Naive thymus-derived CD4-positive, alpha-beta T cell (primary cell): ENCODE data around the gene AEN. TPM values are rescaled to one million over a fixed set of nuclear protein-coding genes. Genes with fewer than 3 reads are reported as not detected.

ENCODE experiments used
- ATAC-seq: fragments of 150-1000 bp; cut with Tn5 transposase; 2 replicates; pipeline ENCODE4 v1.10.0; 2021; ENCODE audit warnings: mild to moderate bottlenecking, moderate library complexity
- CTCF ChIA-PET: fragments of 350-600 bp; sonication (Branson Sonifier 250); formaldehyde crosslinking; loops from one replicate; lab custom pipeline; 2021; ENCODE audit warnings: antibody characterized with exemption; lab: Charles Lee
- POLR2A ChIA-PET: fragments of 350-600 bp; sonication (Branson Sonifier 250); formaldehyde crosslinking; loops from one replicate; lab custom pipeline; 2021; ENCODE audit warnings: antibody characterized with exemption, inconsistent platforms; lab: Charles Lee
- DNase-seq, 9 donors: peaks; one replicate each; pipeline versions ENCODE4 v3.0.0 to v3.0.0-alpha.2; 2020 to 2022; ENCODE audit warnings: mixed read lengths in 1 of 9
- H3K27ac ChIP-seq: one replicate; pipeline ENCODE4 v1.7.0; 2013; ENCODE audit warnings: mild to moderate bottlenecking, low read depth, low read length, moderate library complexity
- H3K27me3 ChIP-seq, 2 donors: one replicate each; pipeline ENCODE4 v1.7.0; 2013; ENCODE audit warnings: low read length in 2 of 2, mild to moderate bottlenecking in 2 of 2, moderate library complexity in 2 of 2; ENCODE audit not compliant: control insufficient read depth in 2 of 2, insufficient read depth in 2 of 2
- H3K36me3 ChIP-seq, 3 experiments: 1 replicate in 2 of 3; 2 replicates in 1 of 3; pipeline ENCODE4 v1.7.0; 2013; ENCODE audit warnings: low read length in 3 of 3, mild to moderate bottlenecking in 3 of 3, moderate library complexity in 1 of 3; ENCODE audit not compliant: insufficient read depth in 3 of 3, control insufficient read depth in 2 of 3
- H3K4me1 ChIP-seq, 2 donors: one replicate each; pipeline ENCODE4 v1.7.0; 2013; ENCODE audit warnings: low read length in 2 of 2, mild to moderate bottlenecking in 2 of 2, moderate library complexity in 1 of 2; ENCODE audit not compliant: control insufficient read depth in 2 of 2, insufficient read depth in 2 of 2
- H3K4me3 ChIP-seq: 2 replicates; pipeline ENCODE4 v1.7.0; 2013; ENCODE audit warnings: mild to moderate bottlenecking, low read length
- H3K9me3 ChIP-seq, 3 experiments: 1 replicate in 2 of 3; 2 replicates in 1 of 3; pipeline ENCODE4 v1.7.0; 2013; ENCODE audit warnings: low read length in 3 of 3; ENCODE audit not compliant: control insufficient read depth in 2 of 3
- H3K27ac Mint-ChIP-seq, 9 donors: one replicate each; pipeline ENCODE4 v1.8.0; 2020 to 2022; ENCODE audit warnings: mixed read lengths in 9 of 9, mild to moderate bottlenecking in 8 of 9, moderate library complexity in 5 of 9, inconsistent platforms in 2 of 9
- H3K27me3 Mint-ChIP-seq, 5 donors: one replicate each; pipeline ENCODE4 v1.8.0; 2021 to 2022; ENCODE audit warnings: mixed read lengths in 5 of 5, mild to moderate bottlenecking in 1 of 5
- H3K36me3 Mint-ChIP-seq, 5 donors: one replicate each; pipeline ENCODE4 v1.8.0; 2020 to 2022; ENCODE audit warnings: mixed read lengths in 5 of 5, mild to moderate bottlenecking in 3 of 5, inconsistent platforms in 1 of 5
- H3K4me1 Mint-ChIP-seq, 7 donors: one replicate each; pipeline ENCODE4 v1.8.0; 2020 to 2022; ENCODE audit warnings: mixed read lengths in 7 of 7, mild to moderate bottlenecking in 3 of 7, inconsistent platforms in 1 of 7
- H3K4me3 Mint-ChIP-seq, 10 donors: one replicate each; pipeline ENCODE4 v1.8.0; 2020 to 2022; ENCODE audit warnings: mild to moderate bottlenecking in 10 of 10, mixed read lengths in 10 of 10, moderate library complexity in 6 of 10, inconsistent platforms in 2 of 10
- H3K9me3 Mint-ChIP-seq, 11 donors: one replicate each; pipeline ENCODE4 v1.8.0; 2020 to 2022; ENCODE audit warnings: mixed read lengths in 11 of 11, mild to moderate bottlenecking in 4 of 11, inconsistent platforms in 1 of 11, moderate library complexity in 1 of 11
- intact Hi-C, 2 donors: fragments of 100-400 bp; cut with micrococcal nuclease; formaldehyde crosslinking; loops; one replicate each; pipeline ENCODE4 v1.15.1; 2023
- microRNA-seq: library from miRNA; unstranded; fragments of <30 nt; microRNA quantifications from one replicate; pipeline ENCODE4 v1.2.0, GENCODE V29; 2022; ENCODE audit warnings: borderline microRNAs expressed
- polyA plus RNA-seq, 2 donors: library from polyadenylated mRNA; unstranded; fragments of 300-500 nt; fragmentation: Illumina TruSeq; gene quantifications; one replicate each; pipeline ENCODE4 v1.2.3, GENCODE V29; 2021
- total RNA-seq, 6 experiments: library from RNA in 5 of 6; stranded (reverse) in 5 of 6; gene quantifications; 1 replicate in 5 of 6; 2 replicates in 1 of 6; pipeline ENCODE4 v1.2.3 and lab custom pipeline; 2021 to 2026

AEN gene
- total and polyA plus RNA-seq, 7 experiments from 2014 or later: 20.2 to 52.1 (median 31.7) TPM

DNA sequence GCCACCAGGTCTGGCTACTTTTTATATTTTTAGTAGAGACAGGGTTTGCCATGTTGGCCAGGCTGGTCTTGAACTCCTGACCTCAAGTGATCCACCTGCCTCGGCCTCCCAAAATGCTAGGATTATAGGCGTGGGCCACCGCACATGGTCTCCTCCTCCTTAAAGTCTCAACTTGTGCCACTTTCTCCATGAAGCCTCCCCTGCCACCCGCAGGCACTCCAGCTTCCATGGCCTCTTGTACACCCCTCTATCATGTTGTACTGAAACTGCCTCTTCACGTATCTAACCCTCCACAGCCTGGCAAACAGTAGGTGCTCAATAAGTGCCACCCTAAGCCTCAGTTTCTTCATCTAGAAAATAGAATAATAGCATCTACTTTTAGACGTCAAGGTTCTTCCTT lies 57.6 kb downstream of the AEN start:
- Histone ChIP-seq H3K4me3 (no peak overlapping the region), H3K9me3 (no peaks in the 10 kb centered on the region), H3K27me3 (no peaks in the 10 kb centered on the region), H3K27ac (no peak overlapping the region), H3K4me1 (no peaks in the 10 kb centered on the region), H3K36me3 (no peaks in the 10 kb centered on the region)
- Mint-ChIP-seq H3K27me3 (peaks cover 0 to 22% (median 12%) of the 10 kb centered on the region in 5 donors), H3K36me3 (peaks cover 0 to 12% (median 3%) of the 10 kb centered on the region in 5 donors), H3K4me3 (no peak overlapping the region), H3K4me1 (no peaks in the 10 kb centered on the region), H3K9me3 (peaks cover 0 to 4% (median 0%) of the 10 kb centered on the region in 11 donors), H3K27ac (no peak overlapping the region)
- DNase-seq (no peak), ATAC-seq (no peak)
- POLR2A ChIA-PET: no interaction called here
- intact Hi-C loops: no loop called here
- CTCF ChIA-PET: no interaction called here

DNA sequence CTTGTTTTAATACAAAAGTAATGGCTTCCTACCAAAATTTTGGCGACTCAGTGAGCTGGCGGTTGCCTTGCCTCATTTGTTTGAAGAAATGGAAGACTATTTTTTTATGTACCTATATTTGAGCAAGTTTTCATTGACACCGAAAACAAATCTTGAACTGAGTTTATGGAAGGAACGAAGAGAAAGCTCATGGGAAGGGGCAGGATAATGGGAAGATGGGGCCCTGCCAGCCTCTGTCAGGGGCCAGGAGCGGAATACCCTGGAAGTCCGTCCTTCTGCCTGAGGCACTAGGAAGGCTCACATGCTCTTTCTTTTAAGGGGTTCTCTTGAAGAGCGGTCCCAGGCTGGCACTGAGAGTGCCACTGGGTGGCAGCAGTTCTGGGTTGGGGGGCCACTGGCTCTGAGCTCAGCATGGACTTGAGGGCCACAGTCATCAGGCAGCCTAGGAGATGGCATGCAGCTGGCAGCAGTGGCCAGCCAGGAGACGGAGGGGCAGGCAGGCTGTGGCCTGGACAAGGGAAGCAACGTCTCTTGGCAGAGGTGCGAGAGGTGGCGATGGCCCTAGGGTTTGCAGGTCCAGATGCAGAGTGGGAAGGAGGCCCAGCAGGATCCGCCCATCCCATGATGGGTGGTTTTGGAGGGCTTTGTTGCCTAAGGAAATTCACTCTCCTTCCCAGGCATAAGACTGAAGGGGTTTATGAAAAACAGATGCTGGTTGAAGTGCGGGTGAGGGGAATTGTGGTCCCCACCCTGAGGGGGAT lies 59.3 kb downstream of the AEN start:
- Histone ChIP-seq H3K36me3 (no peaks in the 10 kb centered on the region), H3K27me3 (no peaks in the 10 kb centered on the region), H3K4me3 (no peak overlapping the region), H3K27ac (no peak overlapping the region), H3K4me1 (no peaks in the 10 kb centered on the region), H3K9me3 (no peaks in the 10 kb centered on the region)
- intact Hi-C loops: no loop called here
- Mint-ChIP-seq H3K27ac (no peak overlapping the region), H3K27me3 (peaks cover 0 to 10% (median 5%) of the 10 kb centered on the region in 5 donors), H3K36me3 (peaks cover 0 to 9% (median 0%) of the 10 kb centered on the region in 5 donors), H3K4me3 (no peak overlapping the region), H3K9me3 (peaks cover 0 to 4% (median 0%) of the 10 kb centered on the region in 11 donors), H3K4me1 (no peaks in the 10 kb centered on the region)
- CTCF ChIA-PET: no interaction called here
- POLR2A ChIA-PET: no interaction called here
- no peak for DNase-seq
- ATAC-seq: no peak

- no peak for DNase-seq
- H3K9me3 Mint-ChIP-seq: peaks cover 0 to 1% (median 0%) of the 10 kb centered on the region in 11 donors
- no peaks in the 10 kb centered on the region for H3K4me1 ChIP-seq
- H3K36me3 ChIP-seq: no peaks in the 10 kb centered on the region
- H3K4me1 Mint-ChIP-seq: no peaks in the 10 kb centered on the region
- peaks cover 0 to 7% (median 2%) of the 10 kb centered on the region in 5 donors for H3K27me3 Mint-ChIP-seq
- no peak for ATAC-seq
- ChIA-PET CTCF (no interaction called here), POLR2A (interaction anchor here (0.5 kb wide), 1 partner anchor 207 kb away, joined by 3 read pairs; no protein-coding TSS in a partner anchor)
- no peak overlapping the region for H3K4me3 Mint-ChIP-seq
- H3K27me3 ChIP-seq: no peaks in the 10 kb centered on the region
- no peak overlapping the region for H3K27ac Mint-ChIP-seq
- no peak overlapping the region for H3K4me3 ChIP-seq
- H3K27ac ChIP-seq: no peak overlapping the region
- intact Hi-C loops: no loop called here
- H3K36me3 Mint-ChIP-seq: peaks cover 0 to 9% (median 0%) of the 10 kb centered on the region in 5 donors
- no peaks in the 10 kb centered on the region for H3K9me3 ChIP-seq
Observed at GRCh38 chr15:88681610-88682221, 60.6 kb downstream of the AEN start.

Small RNA genes lying within 50 kb of the gene (microRNA-seq; reads per million reads assigned to microRNA genes)
- 6.2 reads per million, percentile 7 among the genes with 10 or more reads in this experiment for gene MIR1179
- gene MIR3529: not detected
- gene MIR7-2: not detected

Other genes with a start within 250 kb of the AEN start
- gene MRPL46, start 154.0 kb upstream of the AEN start, total RNA-seq: 10 to 100 TPM in 4 of 5 experiments, 1 to 10 TPM in 1; 9.2 to 32.1 (median 28.5) TPM
- 10 to 100 TPM; 54.4 to 74.3 TPM for gene MRPL46, start 154.0 kb upstream of the AEN start, polyA plus RNA-seq
- gene MRPS11, start 153.6 kb upstream of the AEN start, total RNA-seq: 10 to 100 TPM; 12.8 to 55.7 (median 24.0) TPM
- gene MRPS11, start 153.6 kb upstream of the AEN start, polyA plus RNA-seq: 10 to 100 TPM; 66.7 to 77.6 TPM
- 10 to 100 TPM in 2 of 5 experiments, 1 to 10 TPM in 3; 4.5 to 16.5 (median 8.4) TPM for gene DET1, start 74.7 kb upstream of the AEN start, total RNA-seq
- 1 to 10 TPM; 1.9 to 4.0 TPM for gene DET1, start 74.7 kb upstream of the AEN start, polyA plus RNA-seq
- gene ISG20, start 17.7 kb downstream of the AEN start, total RNA-seq: 100 to 1,000 TPM in 4 of 5 experiments, 10 to 100 TPM in 1; 92.5 to 160 (median 149) TPM
- 100 to 1,000 TPM; 344 to 415 TPM for gene ISG20, start 17.7 kb downstream of the AEN start, polyA plus RNA-seq
- not detected for gene ACAN, start 182.1 kb downstream of the AEN start, total RNA-seq
- under 1 TPM in 1 of 2 donors, not detected in 1; 0.04 TPM for gene ACAN, start 182.1 kb downstream of the AEN start, polyA plus RNA-seq